GM12878 (cell line): Measurements from ENCODE around the gene ALDH1A1. TPM values are rescaled to one million over a fixed set of nuclear protein-coding genes. Genes with fewer than 3 reads are reported as not detected.

ENCODE experiments used
- ATAC-seq: fragments of 200-7000 bp; cut with Tn5 transposase; 3 replicates; pipeline ENCODE4 v1.9.1; 2020; ENCODE audit warnings: mild to moderate bottlenecking, moderate library complexity
- BruUV-seq: library from RNA; stranded (reverse); fragments of 400-500 nt; replicated peaks from 2 replicates; lab custom pipeline; 2021; lab: Mats Ljungman, UMichigan
- CTCF ChIA-PET: fragments of 300-600 bp; sonication (Branson Sonifier 250); formaldehyde crosslinking; extraction: SDS; loops from one replicate; lab custom pipeline; 2021; ENCODE audit warnings: inconsistent platforms; lab: Yijun Ruan, JAX
- POLR2A ChIA-PET: fragments of 350-600 bp; formaldehyde crosslinking; extraction: SDS; loops from one replicate; lab custom pipeline; 2021; ENCODE audit warnings: inconsistent platforms; lab: Charles Lee
- RAD21 ChIA-PET: fragments of 300-600 bp; sonication (Branson Sonifier 250); formaldehyde crosslinking; loops from one replicate; lab custom pipeline; 2023; ENCODE audit warnings: antibody characterized with exemption; ENCODE audit not compliant: unreplicated experiment; lab: Charles Lee
- SMC1A ChIA-PET: fragments of 300-600 bp; sonication (Branson Sonifier 250); formaldehyde crosslinking; loops from one replicate; lab custom pipeline; 2023; ENCODE audit not compliant: unreplicated experiment, uncharacterized antibody; lab: Charles Lee
- DNase-seq: peaks from one replicate; pipeline ENCODE4 v3.0.0-alpha.2; 2011; ENCODE audit warnings: low read depth, low spot score
- FAIRE-seq: peaks from 3 replicates; lab custom pipeline; 2011; peaks lifted over from hg19 to GRCh38; lab: Jason Lieb, UNC
- H2AFZ ChIP-seq: 2 replicates; pipeline ENCODE4 v1.6.0; 2011; ENCODE audit warnings: low read depth, low read length, control low read depth; ENCODE audit not compliant: control insufficient read depth
- H3K27ac ChIP-seq: 2 replicates; pipeline ENCODE4 v1.5.1; 2011; ENCODE audit warnings: control low read depth; ENCODE audit not compliant: control insufficient read depth, insufficient read depth
- H3K27me3 ChIP-seq, 2 experiments: replicated peaks in 1 of 2; 2 replicates each; pipeline versions ENCODE4 v1.6.0 to v1.6.1; 2011; ENCODE audit warnings: low read length in 1 of 2; ENCODE audit not compliant: control insufficient read depth in 2 of 2, insufficient read depth in 2 of 2
- H3K36me3 ChIP-seq, 2 experiments: 2 replicates each; pipeline ENCODE4 v1.5.1; 2011; ENCODE audit warnings: low read length in 1 of 2; ENCODE audit not compliant: control insufficient read depth in 2 of 2, insufficient read depth in 2 of 2
- H3K4me1 ChIP-seq: 2 replicates; pipeline ENCODE4 v1.6.1; 2011; ENCODE audit warnings: mild to moderate bottlenecking, low read length, moderate library complexity, mixed read lengths; ENCODE audit not compliant: control insufficient read depth, insufficient read depth
- H3K4me2 ChIP-seq: 2 replicates; pipeline ENCODE4 v1.6.0; 2011; ENCODE audit warnings: control low read depth; ENCODE audit not compliant: control insufficient read depth, insufficient read depth
- H3K4me3 ChIP-seq: fragments of 200-600 bp; sonication (generic); 2 replicates; pipeline ENCODE4 v1.5.1; 2016
- H3K79me2 ChIP-seq: 2 replicates; pipeline ENCODE4 v1.6.0; 2011; ENCODE audit warnings: low read length; ENCODE audit not compliant: control insufficient read depth, insufficient read depth
- H3K9ac ChIP-seq: 2 replicates; pipeline ENCODE4 v1.8.0; 2011; ENCODE audit warnings: low read length, control low read depth, mixed read lengths; ENCODE audit not compliant: control insufficient read depth, insufficient read depth
- H3K9me3 ChIP-seq: replicated peaks from 3 replicates; pipeline ENCODE4 v1.5.1; 2011; ENCODE audit warnings: mild to moderate bottlenecking, low read length; ENCODE audit not compliant: control insufficient read depth, insufficient read depth
- H4K20me1 ChIP-seq: 2 replicates; pipeline ENCODE4 v1.6.0; 2011; ENCODE audit not compliant: control insufficient read depth, insufficient read depth
- BACH1 ChIP-seq: fragments of 450-650 bp; IDR thresholded peaks from 2 replicates; pipeline ENCODE4 v1.6.1; 2017; ENCODE audit warnings: mild to moderate bottlenecking, borderline replicate concordance
- CBX5 ChIP-seq: sonication (generic); IDR thresholded peaks from 2 replicates; pipeline ENCODE4 v1.6.1; 2016; ENCODE audit warnings: low read depth, moderate library complexity, mild to moderate bottlenecking, inconsistent platforms
- E2F4 ChIP-seq: IDR thresholded peaks from 2 replicates; pipeline ENCODE4 v1.6.1; 2012; ENCODE audit warnings: low read depth, low read length, improper control_type of control experiment
- HDGF ChIP-seq: fragments of 450-650 bp; IDR thresholded peaks from 2 replicates; pipeline ENCODE4 v1.6.1; 2016; ENCODE audit warnings: antibody characterized with exemption
- LARP7 ChIP-seq: fragments of 450-650 bp; IDR thresholded peaks from 2 replicates; pipeline ENCODE4 v1.6.1; 2017; ENCODE audit warnings: mild to moderate bottlenecking
- NFXL1 ChIP-seq: fragments of 450-650 bp; IDR thresholded peaks from 2 replicates; pipeline ENCODE4 v1.6.1; 2017; ENCODE audit warnings: antibody characterized with exemption, mild to moderate bottlenecking, borderline replicate concordance
- NR2C2 ChIP-seq: IDR thresholded peaks from 2 replicates; pipeline ENCODE4 v1.6.1; 2011; ENCODE audit warnings: borderline replicate concordance, low read depth; ENCODE audit not compliant: control insufficient read depth, insufficient read length
- WGBS: methylation state at CpG from one replicate; pipeline ENCODE4 v1.1.6; 2016; ENCODE audit warnings: low lambda C conversion rate; ENCODE audit not compliant: insufficient replicate concordance, insufficient coverage; ENCODE audit errors: missing lambda C conversion rate; 5-methylcytosine and 5-hydroxymethylcytosine counted together
- in situ Hi-C: fragments of 300-500 bp; cut with MboI; formaldehyde crosslinking; loops from 9 replicates; pipeline ENCODE4 v1.14.3; 2018; ENCODE audit warnings: mixed read lengths
- intact Hi-C: fragments of 100-400 bp; cut with micrococcal nuclease; formaldehyde crosslinking; loops from one replicate; pipeline ENCODE4 v1.14.2; 2022; ENCODE audit not compliant: unreplicated experiment
- polyA plus RNA-seq, 11 experiments: library from polyadenylated mRNA; depleted of rRNA in 4 of 11; unstranded in 6 of 11; stranded (reverse) in 5 of 11; fragments of >200 nt; fragmentation: Nextera tagmentation in 4 of 11; fragmentation: Illumina TruSeq in 1 of 11; extraction: Ambion mirVana in 4 of 11; extraction: Trizol in 1 of 11; gene quantifications; 1 replicate in 1 of 11; 2 replicates in 10 of 11; pipeline versions ENCODE4 v1.2.1 to v1.2.3, GENCODE V29; 2011 to 2016; ENCODE audit warnings: inconsistent platforms in 2 of 11, missing spikeins in 2 of 11, low read depth in 1 of 11
- total RNA-seq, 4 experiments: library from RNA; depleted of rRNA in 3 of 4; stranded (reverse); fragments of >200 nt in 3 of 4; fragmentation: Illumina TruSeq in 1 of 4; extraction: Trizol in 1 of 4; gene quantifications; 2 replicates each; pipeline versions ENCODE4 v1.2.1 to v1.2.3, GENCODE V29; 2013 to 2021
- TF ChIP-seq, protein P1 (sequence below), 3 experiments: IDR thresholded peaks in 2 of 3; conservative IDR thresholded peaks in 1 of 3; 2 replicates each; pipeline ENCODE4 v1.5.1; 2011; ENCODE audit warnings: low read depth in 3 of 3, low read length in 3 of 3, mild to moderate bottlenecking in 3 of 3, control low read depth in 2 of 3, moderate library complexity in 2 of 3, inconsistent platforms in 1 of 3, mixed read lengths in 1 of 3; ENCODE audit not compliant: control insufficient read depth in 2 of 3, insufficient read depth in 1 of 3; ENCODE audit errors: extremely low read depth in 1 of 3
- TF ChIP-seq, protein P2 (sequence below): fragments of 450-650 bp; formaldehyde crosslinking; IDR thresholded peaks from 2 replicates; pipeline ENCODE4 v1.5.0; 2022; ENCODE audit warnings: mild to moderate bottlenecking, missing genetic modification characterization
- TF ChIP-seq, protein P3 (sequence below): IDR thresholded peaks from 2 replicates; pipeline ENCODE4 v1.6.1; 2012; ENCODE audit warnings: mild to moderate bottlenecking, low read depth, low read length

ALDH1A1 gene
- total and polyA plus RNA-seq, 10 of the 15 experiments (the other 5 are each of a cell fraction or from before 2014, with no cell fraction given) = 0.03 to 0.54 TPM; not detected in 8

DNA sequence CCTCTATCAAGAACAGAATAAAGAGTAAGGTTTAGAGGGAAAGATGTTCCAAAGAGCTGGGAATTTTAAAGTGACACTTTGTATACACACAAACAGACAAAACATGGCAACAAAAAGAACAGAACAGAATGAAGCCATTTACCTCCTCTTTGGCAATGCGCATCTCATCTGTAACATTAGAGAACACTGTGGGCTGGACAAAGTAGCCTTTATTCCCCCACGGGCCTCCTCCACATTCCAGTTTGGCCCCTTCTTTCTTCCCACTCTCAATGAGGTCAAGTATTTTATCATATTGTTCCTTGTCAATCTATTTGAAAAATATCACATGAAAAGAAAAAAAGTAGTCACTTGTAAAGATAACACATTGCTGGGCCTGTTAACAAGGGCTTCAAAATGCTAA lies 41.0 kb downstream of the ALDH1A1 start:
- DNase-seq = no peak
- POLR2A ChIA-PET = no interaction called here
- BruUV-seq = no TSS peak

More for the DNA sequence above, 41.0 kb downstream of the ALDH1A1 start:
- Histone ChIP-seq H3K9ac (no peak overlapping the region), H3K4me1 (no peaks in the 10 kb centered on the region), H3K4me2 (no peak overlapping the region), H3K27me3 (no peaks in the 10 kb centered on the region), H3K9me3 (no peaks in the 10 kb centered on the region), H3K79me2 (no peaks in the 10 kb centered on the region), H3K4me3 (no peak overlapping the region), H2AFZ (no peak overlapping the region), H3K36me3 (no peaks in the 10 kb centered on the region), H4K20me1 (no peaks in the 10 kb centered on the region), H3K27ac (no peak overlapping the region)
- RAD21 ChIA-PET = no interaction called here
- TF ChIP-seq, protein P1, sequence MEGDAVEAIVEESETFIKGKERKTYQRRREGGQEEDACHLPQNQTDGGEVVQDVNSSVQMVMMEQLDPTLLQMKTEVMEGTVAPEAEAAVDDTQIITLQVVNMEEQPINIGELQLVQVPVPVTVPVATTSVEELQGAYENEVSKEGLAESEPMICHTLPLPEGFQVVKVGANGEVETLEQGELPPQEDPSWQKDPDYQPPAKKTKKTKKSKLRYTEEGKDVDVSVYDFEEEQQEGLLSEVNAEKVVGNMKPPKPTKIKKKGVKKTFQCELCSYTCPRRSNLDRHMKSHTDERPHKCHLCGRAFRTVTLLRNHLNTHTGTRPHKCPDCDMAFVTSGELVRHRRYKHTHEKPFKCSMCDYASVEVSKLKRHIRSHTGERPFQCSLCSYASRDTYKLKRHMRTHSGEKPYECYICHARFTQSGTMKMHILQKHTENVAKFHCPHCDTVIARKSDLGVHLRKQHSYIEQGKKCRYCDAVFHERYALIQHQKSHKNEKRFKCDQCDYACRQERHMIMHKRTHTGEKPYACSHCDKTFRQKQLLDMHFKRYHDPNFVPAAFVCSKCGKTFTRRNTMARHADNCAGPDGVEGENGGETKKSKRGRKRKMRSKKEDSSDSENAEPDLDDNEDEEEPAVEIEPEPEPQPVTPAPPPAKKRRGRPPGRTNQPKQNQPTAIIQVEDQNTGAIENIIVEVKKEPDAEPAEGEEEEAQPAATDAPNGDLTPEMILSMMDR (IDR thresholded peaks at IDR 0.05 in 2 of 3, conservative IDR thresholded peaks at IDR 0.05 in 1 of 3; ENCODE audit: control insufficient read depth in 2 of 3, extremely low read depth in 1 of 3, insufficient read depth in 1 of 3, low read depth in 3 of 3, low read length in 3 of 3) = no peak
- TF ChIP-seq BACH1 (no peak), HDGF (no peak), CBX5 (no peak), NFXL1 (no peak), E2F4 (no peak), LARP7 (no peak), NR2C2 (no peak)
- TF ChIP-seq, protein P2, sequence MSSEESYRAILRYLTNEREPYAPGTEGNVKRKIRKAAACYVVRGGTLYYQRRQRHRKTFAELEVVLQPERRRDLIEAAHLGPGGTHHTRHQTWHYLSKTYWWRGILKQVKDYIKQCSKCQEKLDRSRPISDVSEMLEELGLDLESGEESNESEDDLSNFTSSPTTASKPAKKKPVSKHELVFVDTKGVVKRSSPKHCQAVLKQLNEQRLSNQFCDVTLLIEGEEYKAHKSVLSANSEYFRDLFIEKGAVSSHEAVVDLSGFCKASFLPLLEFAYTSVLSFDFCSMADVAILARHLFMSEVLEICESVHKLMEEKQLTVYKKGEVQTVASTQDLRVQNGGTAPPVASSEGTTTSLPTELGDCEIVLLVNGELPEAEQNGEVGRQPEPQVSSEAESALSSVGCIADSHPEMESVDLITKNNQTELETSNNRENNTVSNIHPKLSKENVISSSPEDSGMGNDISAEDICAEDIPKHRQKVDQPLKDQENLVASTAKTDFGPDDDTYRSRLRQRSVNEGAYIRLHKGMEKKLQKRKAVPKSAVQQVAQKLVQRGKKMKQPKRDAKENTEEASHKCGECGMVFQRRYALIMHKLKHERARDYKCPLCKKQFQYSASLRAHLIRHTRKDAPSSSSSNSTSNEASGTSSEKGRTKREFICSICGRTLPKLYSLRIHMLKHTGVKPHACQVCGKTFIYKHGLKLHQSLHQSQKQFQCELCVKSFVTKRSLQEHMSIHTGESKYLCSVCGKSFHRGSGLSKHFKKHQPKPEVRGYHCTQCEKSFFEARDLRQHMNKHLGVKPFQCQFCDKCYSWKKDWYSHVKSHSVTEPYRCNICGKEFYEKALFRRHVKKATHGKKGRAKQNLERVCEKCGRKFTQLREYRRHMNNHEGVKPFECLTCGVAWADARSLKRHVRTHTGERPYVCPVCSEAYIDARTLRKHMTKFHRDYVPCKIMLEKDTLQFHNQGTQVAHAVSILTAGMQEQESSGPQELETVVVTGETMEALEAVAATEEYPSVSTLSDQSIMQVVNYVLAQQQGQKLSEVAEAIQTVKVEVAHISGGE (CRISPR knock-in tag) = no peak
- TF ChIP-seq, protein P3, sequence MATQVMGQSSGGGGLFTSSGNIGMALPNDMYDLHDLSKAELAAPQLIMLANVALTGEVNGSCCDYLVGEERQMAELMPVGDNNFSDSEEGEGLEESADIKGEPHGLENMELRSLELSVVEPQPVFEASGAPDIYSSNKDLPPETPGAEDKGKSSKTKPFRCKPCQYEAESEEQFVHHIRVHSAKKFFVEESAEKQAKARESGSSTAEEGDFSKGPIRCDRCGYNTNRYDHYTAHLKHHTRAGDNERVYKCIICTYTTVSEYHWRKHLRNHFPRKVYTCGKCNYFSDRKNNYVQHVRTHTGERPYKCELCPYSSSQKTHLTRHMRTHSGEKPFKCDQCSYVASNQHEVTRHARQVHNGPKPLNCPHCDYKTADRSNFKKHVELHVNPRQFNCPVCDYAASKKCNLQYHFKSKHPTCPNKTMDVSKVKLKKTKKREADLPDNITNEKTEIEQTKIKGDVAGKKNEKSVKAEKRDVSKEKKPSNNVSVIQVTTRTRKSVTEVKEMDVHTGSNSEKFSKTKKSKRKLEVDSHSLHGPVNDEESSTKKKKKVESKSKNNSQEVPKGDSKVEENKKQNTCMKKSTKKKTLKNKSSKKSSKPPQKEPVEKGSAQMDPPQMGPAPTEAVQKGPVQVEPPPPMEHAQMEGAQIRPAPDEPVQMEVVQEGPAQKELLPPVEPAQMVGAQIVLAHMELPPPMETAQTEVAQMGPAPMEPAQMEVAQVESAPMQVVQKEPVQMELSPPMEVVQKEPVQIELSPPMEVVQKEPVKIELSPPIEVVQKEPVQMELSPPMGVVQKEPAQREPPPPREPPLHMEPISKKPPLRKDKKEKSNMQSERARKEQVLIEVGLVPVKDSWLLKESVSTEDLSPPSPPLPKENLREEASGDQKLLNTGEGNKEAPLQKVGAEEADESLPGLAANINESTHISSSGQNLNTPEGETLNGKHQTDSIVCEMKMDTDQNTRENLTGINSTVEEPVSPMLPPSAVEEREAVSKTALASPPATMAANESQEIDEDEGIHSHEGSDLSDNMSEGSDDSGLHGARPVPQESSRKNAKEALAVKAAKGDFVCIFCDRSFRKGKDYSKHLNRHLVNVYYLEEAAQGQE = no peak
- in situ Hi-C loops (no loop called here), intact Hi-C loops (no loop called here)
- no peak for FAIRE-seq
- ATAC-seq = no peak
- WGBS = 55% methylated on average over 2 of the region's 2 CpGs
- SMC1A ChIA-PET = no interaction called here
- CTCF ChIA-PET = no interaction called here
